ENCODE results near the gene PTPRK. TPM values are rescaled to one million over a fixed set of nuclear protein-coding genes. Genes with fewer than 3 reads are reported as not detected.

Gene PTPRK
- total RNA-seq, 2 donors from 2014 or later: 94.1 to 117 TPM

GRCh38 chr6:128531696-128532095 lies 11.3 kb upstream of the PTPRK start:
- no peak overlapping the region for H3K9ac ChIP-seq (ENCODE audit: low read depth in 2 of 2, low read length in 2 of 2)
- intact Hi-C loops (cut with DNase I): no loop called here
- TF ChIP-seq, protein P1, sequence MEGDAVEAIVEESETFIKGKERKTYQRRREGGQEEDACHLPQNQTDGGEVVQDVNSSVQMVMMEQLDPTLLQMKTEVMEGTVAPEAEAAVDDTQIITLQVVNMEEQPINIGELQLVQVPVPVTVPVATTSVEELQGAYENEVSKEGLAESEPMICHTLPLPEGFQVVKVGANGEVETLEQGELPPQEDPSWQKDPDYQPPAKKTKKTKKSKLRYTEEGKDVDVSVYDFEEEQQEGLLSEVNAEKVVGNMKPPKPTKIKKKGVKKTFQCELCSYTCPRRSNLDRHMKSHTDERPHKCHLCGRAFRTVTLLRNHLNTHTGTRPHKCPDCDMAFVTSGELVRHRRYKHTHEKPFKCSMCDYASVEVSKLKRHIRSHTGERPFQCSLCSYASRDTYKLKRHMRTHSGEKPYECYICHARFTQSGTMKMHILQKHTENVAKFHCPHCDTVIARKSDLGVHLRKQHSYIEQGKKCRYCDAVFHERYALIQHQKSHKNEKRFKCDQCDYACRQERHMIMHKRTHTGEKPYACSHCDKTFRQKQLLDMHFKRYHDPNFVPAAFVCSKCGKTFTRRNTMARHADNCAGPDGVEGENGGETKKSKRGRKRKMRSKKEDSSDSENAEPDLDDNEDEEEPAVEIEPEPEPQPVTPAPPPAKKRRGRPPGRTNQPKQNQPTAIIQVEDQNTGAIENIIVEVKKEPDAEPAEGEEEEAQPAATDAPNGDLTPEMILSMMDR (IDR thresholded peaks at IDR 0.05): no peak
- H3K4me3 ChIP-seq: no peak overlapping the region
- H3K27ac ChIP-seq: no peak overlapping the region
- no peaks in the 10 kb centered on the region for H3K9me3 ChIP-seq
- H3K27me3 ChIP-seq: no peaks in the 10 kb centered on the region
- H3K36me3 ChIP-seq: no peaks in the 10 kb centered on the region
- DNase-seq: no peak
- no peaks in the 10 kb centered on the region for H3K4me1 ChIP-seq

GRCh38 chr6:128528241-128528640 lies 7.8 kb upstream of the PTPRK start:
- H3K9ac ChIP-seq (ENCODE audit: low read depth in 2 of 2, low read length in 2 of 2): no peak overlapping the region
- no peak overlapping the region for H3K4me3 ChIP-seq
- no peaks in the 10 kb centered on the region for H3K27me3 ChIP-seq
- TF ChIP-seq, protein P1 (IDR thresholded peaks at IDR 0.05): no peak
- no peak for DNase-seq
- no peaks in the 10 kb centered on the region for H3K4me1 ChIP-seq
- H3K36me3 ChIP-seq: no peaks in the 10 kb centered on the region
- no peaks in the 10 kb centered on the region for H3K9me3 ChIP-seq
- H3K27ac ChIP-seq: no peak overlapping the region
- intact Hi-C loops (cut with DNase I): no loop called here

- Histone ChIP-seq H3K9ac (ENCODE audit: low read depth in 2 of 2, low read length in 2 of 2) (no peak overlapping the region), H3K27me3 (no peaks in the 10 kb centered on the region), H3K4me3 (no peak overlapping the region), H3K36me3 (no peaks in the 10 kb centered on the region), H3K9me3 (no peaks in the 10 kb centered on the region), H3K27ac (no peak overlapping the region), H3K4me1 (no peaks in the 10 kb centered on the region)
- TF ChIP-seq, protein P1 (IDR thresholded peaks at IDR 0.05): no peak
- intact Hi-C loops (cut with DNase I): no loop called here
- no peak for DNase-seq
These were observed 7.0 kb upstream of the PTPRK start for GRCh38 chr6:128527375-128527774.

GRCh38 chr6:128526152-128526914 lies 5.9 kb upstream of the PTPRK start:
- Histone ChIP-seq H3K4me3 (no peak overlapping the region), H3K9me3 (no peaks in the 10 kb centered on the region), H3K4me1 (no peaks in the 10 kb centered on the region), H3K27me3 (no peaks in the 10 kb centered on the region), H3K27ac (no peak overlapping the region), H3K36me3 (no peaks in the 10 kb centered on the region), H3K9ac (ENCODE audit: low read depth in 2 of 2, low read length in 2 of 2) (no peak overlapping the region)
- intact Hi-C loops (cut with DNase I): no loop called here
- TF ChIP-seq, protein P1 (IDR thresholded peaks at IDR 0.05): no peak
- DNase-seq: no peak

GRCh38 chr6:128525406-128525805 lies 5.0 kb upstream of the PTPRK start:
- intact Hi-C loops (cut with DNase I): no loop called here
- no peak for DNase-seq

More at GRCh38 chr6:128525406-128525805, 5.0 kb upstream of the PTPRK start:
- H3K4me3 ChIP-seq: no peak overlapping the region
- no peak overlapping the region for H3K9ac ChIP-seq (ENCODE audit: low read depth in 2 of 2, low read length in 2 of 2)
- H3K27me3 ChIP-seq: no peaks in the 10 kb centered on the region
- no peaks in the 10 kb centered on the region for H3K36me3 ChIP-seq
- no peaks in the 10 kb centered on the region for H3K9me3 ChIP-seq
- TF ChIP-seq, protein P1 (IDR thresholded peaks at IDR 0.05): no peak
- H3K4me1 ChIP-seq: no peaks in the 10 kb centered on the region
- no peak overlapping the region for H3K27ac ChIP-seq

Data from colonic mucosa (tissue), 4 donors.